A549 (cell line): ENCODE data around the gene ESYT2. TPM values are rescaled to one million over a fixed set of nuclear protein-coding genes. Genes with fewer than 3 reads are reported as not detected.
A peak's percentile ranks its signal among the peaks of the same experiment; 100 is the strongest.

Experiments
- ATAC-seq, 2 experiments: fragments of 200-7000 bp in 1 of 2; fragments of >200 bp in 1 of 2; cut with Nextera tagmentation in 1 of 2; cut with Tn5 transposase in 1 of 2; 3 replicates each; pipeline versions ENCODE4 v1.8.0 to v1.9.1; 2018 to 2020; ENCODE audit warnings: mild to moderate bottlenecking in 1 of 2, moderate library complexity in 1 of 2
- CTCF ChIA-PET: fragments of 300-600 bp; sonication (Branson Sonifier 250); formaldehyde crosslinking; extraction: SDS; loops from one replicate; lab custom pipeline; 2021; ENCODE audit warnings: antibody characterized with exemption, inconsistent platforms; lab: Yijun Ruan, JAX
- POLR2A ChIA-PET: fragments of 350-600 bp; formaldehyde crosslinking; extraction: SDS; loops from one replicate; lab custom pipeline; 2021; ENCODE audit warnings: antibody characterized with exemption, inconsistent platforms; lab: Yijun Ruan, JAX
- DNase-seq, 2 experiments: peaks; one replicate each; pipeline versions ENCODE4 v3.0.0 to v3.0.0-alpha.2; 2011 to 2016; ENCODE audit warnings: low read depth in 1 of 2, low spot score in 1 of 2
- FAIRE-seq: peaks from 2 replicates; lab custom pipeline; 2011; peaks lifted over from hg19 to GRCh38; lab: Jason Lieb, UNC
- H3K27ac ChIP-seq, 2 experiments: fragments of >200 bp; sonication (Bioruptor Twin); formaldehyde crosslinking; 3 replicates each; pipeline ENCODE4 v1.5.1; 2016 to 2017
- H3K4me1 ChIP-seq: fragments of >200 bp; sonication (Bioruptor Twin); formaldehyde crosslinking; 3 replicates; pipeline ENCODE4 v1.6.1; 2016
- H3K4me2 ChIP-seq: fragments of >200 bp; sonication (Bioruptor Twin); formaldehyde crosslinking; 3 replicates; pipeline ENCODE4 v1.6.1; 2016
- H3K4me3 ChIP-seq: fragments of >200 bp; sonication (Bioruptor Twin); formaldehyde crosslinking; 3 replicates; pipeline ENCODE4 v1.5.1; 2016
- H3K9me3 ChIP-seq: fragments of >200 bp; sonication (Bioruptor Twin); formaldehyde crosslinking; 3 replicates; pipeline ENCODE4 v1.6.1; 2016
- CBX8 ChIP-seq: fragments of 200-600 bp; sonication (generic); IDR thresholded peaks from 2 replicates; pipeline ENCODE4 v1.6.1; 2016
- CEBPB ChIP-seq, 2 experiments: fragments of >200 bp in 1 of 2; sonication (Bioruptor Twin) in 1 of 2; formaldehyde crosslinking in 1 of 2; IDR thresholded peaks; 2 replicates each; pipeline ENCODE4 v1.6.1; 2012 to 2016
- EHMT2 ChIP-seq: fragments of 200-600 bp; sonication (generic); IDR thresholded peaks from 2 replicates; pipeline ENCODE4 v1.6.1; 2016; ENCODE audit warnings: antibody characterized with exemption, low read depth, mild to moderate bottlenecking, moderate library complexity
- EP300 ChIP-seq, 2 experiments: fragments of >200 bp; sonication (Bioruptor Twin); formaldehyde crosslinking; IDR thresholded peaks; 2 replicates in 1 of 2; 3 replicates in 1 of 2; pipeline ENCODE4 v1.6.1; 2016 to 2017
- HOXA7 ChIP-seq: fragments of 250-450 bp; sonication (Bioruptor Pico); IDR thresholded peaks from 2 replicates; pipeline ENCODE4 v1.5.0; 2020; ENCODE audit warnings: mild to moderate bottlenecking, moderate library complexity
- JUN ChIP-seq, 2 experiments: fragments of >200 bp; sonication (Bioruptor Twin); formaldehyde crosslinking; IDR thresholded peaks; 2 replicates in 1 of 2; 3 replicates in 1 of 2; pipeline ENCODE4 v1.6.1; 2016 to 2017
- JUNB ChIP-seq: fragments of >200 bp; sonication (Bioruptor Twin); formaldehyde crosslinking; IDR thresholded peaks from 2 replicates; pipeline ENCODE4 v1.6.1; 2016
- KDM5A ChIP-seq: fragments of 200-600 bp; sonication (generic); IDR thresholded peaks from 2 replicates; pipeline ENCODE4 v1.6.1; 2016; ENCODE audit warnings: antibody characterized with exemption, mild to moderate bottlenecking
- MAZ ChIP-seq: fragments of 150-350 bp; IDR thresholded peaks from 2 replicates; pipeline ENCODE4 v1.6.1; 2014; ENCODE audit warnings: antibody characterized with exemption, low read depth, low read length, borderline replicate concordance
- NFE2L2 ChIP-seq: fragments of 150-350 bp; conservative IDR thresholded peaks from 2 replicates; pipeline ENCODE4 v1.6.1; 2014; ENCODE audit warnings: low read length
- POLR2AphosphoS2 ChIP-seq: conservative IDR thresholded peaks from 2 replicates; pipeline ENCODE4 v1.6.1; 2012; ENCODE audit warnings: low read length, improper control_type of control experiment, inconsistent platforms
- RAD21 ChIP-seq, 2 experiments: fragments of >200 bp in 1 of 2; sonication (Bioruptor Twin) in 1 of 2; formaldehyde crosslinking in 1 of 2; IDR thresholded peaks in 1 of 2; conservative IDR thresholded peaks in 1 of 2; 2 replicates in 1 of 2; 3 replicates in 1 of 2; pipeline ENCODE4 v1.6.1; 2012 to 2018; ENCODE audit warnings: inconsistent platforms in 1 of 2
- RARB ChIP-seq: fragments of 250-450 bp; sonication (Bioruptor Pico); IDR thresholded peaks from 2 replicates; pipeline ENCODE4 v1.8.0; 2021; ENCODE audit warnings: mild to moderate bottlenecking, moderate library complexity
- RNF2 ChIP-seq: fragments of 200-600 bp; sonication (generic); IDR thresholded peaks from 2 replicates; pipeline ENCODE4 v1.6.1; 2016; ENCODE audit warnings: low read depth, mild to moderate bottlenecking, antibody characterized with exemption, moderate library complexity, borderline replicate concordance
- SREBF2 ChIP-seq: fragments of 450-650 bp; IDR thresholded peaks from 2 replicates; pipeline ENCODE4 v1.6.1; 2014; ENCODE audit warnings: mild to moderate bottlenecking, moderate library complexity
- TFCP2L1 ChIP-seq: fragments of 250-450 bp; sonication (Bioruptor Pico); IDR thresholded peaks from 2 replicates; pipeline ENCODE4 v1.5.0; 2021; ENCODE audit warnings: mild to moderate bottlenecking
- TP53 ChIP-seq: fragments of 250-450 bp; sonication (Bioruptor Pico); IDR thresholded peaks from 2 replicates; pipeline ENCODE4 v1.5.0; 2021; ENCODE audit warnings: mild to moderate bottlenecking, moderate library complexity
- ZNF302 ChIP-seq: fragments of 250-450 bp; sonication (Bioruptor Pico); IDR thresholded peaks from 2 replicates; pipeline ENCODE4 v1.9.0; 2021; ENCODE audit warnings: inconsistent platforms, mild to moderate bottlenecking, moderate library complexity
- WGBS: methylation state at CpG from one replicate; pipeline ENCODE4 v1.1.6; 2017; ENCODE audit errors: missing lambda C conversion rate; 5-methylcytosine and 5-hydroxymethylcytosine counted together
- polyA plus RNA-seq, 4 experiments: library from polyadenylated mRNA; depleted of rRNA in 3 of 4; stranded (reverse); fragments of >200 nt; fragmentation: RNase III in 1 of 4; extraction: RNeasy Plus Mini Kit Qiagen cat#74134 plus additional on column Dnase treatment in 1 of 4; gene quantifications; 2 replicates in 3 of 4; 3 replicates in 1 of 4; pipeline ENCODE4 v1.2.3, GENCODE V29; 2011 to 2017
- TF ChIP-seq, protein P1 (sequence below): fragments of 250-450 bp; sonication (Bioruptor Pico); IDR thresholded peaks from 2 replicates; pipeline ENCODE4 v1.5.0; 2020; ENCODE audit warnings: low read depth, mild to moderate bottlenecking, moderate library complexity
- TF ChIP-seq, protein P2 (sequence below): IDR thresholded peaks from 2 replicates; pipeline ENCODE4 v1.6.1; 2012
- TF ChIP-seq, protein P3 (sequence below): fragments of >200 bp; sonication (Bioruptor Twin); formaldehyde crosslinking; IDR thresholded peaks from 3 replicates; pipeline ENCODE4 v1.5.1; 2016
- TF ChIP-seq, protein P4 (sequence below): IDR thresholded peaks from 2 replicates; pipeline ENCODE4 v1.6.1; 2012; ENCODE audit warnings: low read depth, borderline replicate concordance
- TF ChIP-seq, protein P5 (sequence below): fragments of 200-600 bp; sonication (generic); IDR thresholded peaks from 2 replicates; pipeline ENCODE4 v1.6.1; 2016; ENCODE audit warnings: antibody characterized with exemption, mild to moderate bottlenecking, moderate library complexity

Gene ESYT2
- polyA plus RNA-seq, 2 of the 4 experiments (the other 2 are of a cell fraction): 45.8 to 77.0 TPM

DNA sequence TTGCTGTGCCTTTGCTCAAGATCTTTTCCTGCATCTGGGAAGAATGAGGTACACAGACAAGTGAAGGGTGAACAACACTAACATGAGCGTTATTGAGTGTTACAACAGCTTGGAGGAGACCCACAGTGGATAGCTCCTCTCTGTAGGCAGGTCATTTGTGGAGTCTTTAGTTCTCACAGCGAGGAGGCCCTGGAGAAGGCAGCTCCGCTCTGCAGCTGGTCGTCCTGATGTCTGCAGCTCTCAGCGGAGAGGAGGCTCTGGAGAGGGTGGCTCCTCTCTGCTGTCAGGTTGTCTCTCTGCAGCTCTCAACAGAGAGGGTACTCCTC lies 20.1 kb upstream of the ESYT2 start:
- Histone ChIP-seq H3K9me3 (no peaks in the 10 kb centered on the region), H3K27ac (no peak overlapping the region), H3K4me2 (no peak overlapping the region), H3K4me3 (no peak overlapping the region), H3K4me1 (no peaks in the 10 kb centered on the region)
- POLR2A ChIA-PET: no interaction called here
- FAIRE-seq: no peak
- DNase-seq: no peak
- 68% methylated on average over 5 of the region's 5 CpGs for WGBS
- peak in 1 of 2 experiments; percentile 24; a peak in 2 of 6 replicates for ATAC-seq
- TF ChIP-seq EHMT2 (no peak), TP53 (CRISPR knock-in tag) (no peak), JUNB (no peak), EP300 (IDR thresholded peaks at IDR 0.05) (no peak), MAZ (no peak), JUN (IDR thresholded peaks at IDR 0.05) (no peak), RAD21 (conservative IDR thresholded peaks at IDR 0.05 in 1 of 2, IDR thresholded peaks at IDR 0.05 in 1 of 2) (no peak), POLR2AphosphoS2 (no peak), KDM5A (no peak), HOXA7 (CRISPR knock-in tag) (no peak), SREBF2 (no peak)
- TF ChIP-seq, protein P1, sequence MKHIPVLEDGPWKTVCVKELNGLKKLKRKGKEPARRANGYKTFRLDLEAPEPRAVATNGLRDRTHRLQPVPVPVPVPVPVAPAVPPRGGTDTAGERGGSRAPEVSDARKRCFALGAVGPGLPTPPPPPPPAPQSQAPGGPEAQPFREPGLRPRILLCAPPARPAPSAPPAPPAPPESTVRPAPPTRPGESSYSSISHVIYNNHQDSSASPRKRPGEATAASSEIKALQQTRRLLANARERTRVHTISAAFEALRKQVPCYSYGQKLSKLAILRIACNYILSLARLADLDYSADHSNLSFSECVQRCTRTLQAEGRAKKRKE (CRISPR knock-in tag): no peak
- TF ChIP-seq, protein P2, sequence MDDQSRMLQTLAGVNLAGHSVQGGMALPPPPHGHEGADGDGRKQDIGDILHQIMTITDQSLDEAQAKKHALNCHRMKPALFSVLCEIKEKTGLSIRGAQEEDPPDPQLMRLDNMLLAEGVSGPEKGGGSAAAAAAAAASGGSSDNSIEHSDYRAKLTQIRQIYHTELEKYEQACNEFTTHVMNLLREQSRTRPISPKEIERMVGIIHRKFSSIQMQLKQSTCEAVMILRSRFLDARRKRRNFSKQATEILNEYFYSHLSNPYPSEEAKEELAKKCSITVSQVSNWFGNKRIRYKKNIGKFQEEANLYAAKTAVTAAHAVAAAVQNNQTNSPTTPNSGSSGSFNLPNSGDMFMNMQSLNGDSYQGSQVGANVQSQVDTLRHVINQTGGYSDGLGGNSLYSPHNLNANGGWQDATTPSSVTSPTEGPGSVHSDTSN: no peak
- TF ChIP-seq, protein P3, sequence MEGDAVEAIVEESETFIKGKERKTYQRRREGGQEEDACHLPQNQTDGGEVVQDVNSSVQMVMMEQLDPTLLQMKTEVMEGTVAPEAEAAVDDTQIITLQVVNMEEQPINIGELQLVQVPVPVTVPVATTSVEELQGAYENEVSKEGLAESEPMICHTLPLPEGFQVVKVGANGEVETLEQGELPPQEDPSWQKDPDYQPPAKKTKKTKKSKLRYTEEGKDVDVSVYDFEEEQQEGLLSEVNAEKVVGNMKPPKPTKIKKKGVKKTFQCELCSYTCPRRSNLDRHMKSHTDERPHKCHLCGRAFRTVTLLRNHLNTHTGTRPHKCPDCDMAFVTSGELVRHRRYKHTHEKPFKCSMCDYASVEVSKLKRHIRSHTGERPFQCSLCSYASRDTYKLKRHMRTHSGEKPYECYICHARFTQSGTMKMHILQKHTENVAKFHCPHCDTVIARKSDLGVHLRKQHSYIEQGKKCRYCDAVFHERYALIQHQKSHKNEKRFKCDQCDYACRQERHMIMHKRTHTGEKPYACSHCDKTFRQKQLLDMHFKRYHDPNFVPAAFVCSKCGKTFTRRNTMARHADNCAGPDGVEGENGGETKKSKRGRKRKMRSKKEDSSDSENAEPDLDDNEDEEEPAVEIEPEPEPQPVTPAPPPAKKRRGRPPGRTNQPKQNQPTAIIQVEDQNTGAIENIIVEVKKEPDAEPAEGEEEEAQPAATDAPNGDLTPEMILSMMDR: no peak
- CTCF ChIA-PET: no interaction called here

DNA sequence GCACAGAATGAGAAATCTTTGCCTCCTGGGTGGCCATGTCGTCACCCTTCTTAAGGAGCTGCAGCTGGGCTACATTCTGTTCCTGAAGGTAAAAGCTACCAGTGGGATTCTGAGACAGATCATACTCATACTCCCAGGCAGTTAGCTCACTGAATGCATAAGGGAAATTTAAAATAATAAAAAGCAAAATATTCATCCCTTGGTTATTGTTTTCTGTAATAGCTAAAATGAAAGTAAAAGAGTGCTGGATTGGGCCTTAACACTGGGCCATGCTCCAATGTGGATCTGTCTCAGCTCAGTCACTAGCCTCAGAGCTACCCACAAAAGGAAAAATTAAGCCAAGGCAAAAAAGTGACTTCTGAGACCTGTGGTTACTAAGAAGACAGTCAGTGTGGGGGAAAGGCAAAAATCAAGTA lies 18.1 kb upstream of the ESYT2 start:
- Histone ChIP-seq H3K4me3 (no peak overlapping the region), H3K4me2 (no peak overlapping the region), H3K27ac (no peak overlapping the region), H3K4me1 (no peaks in the 10 kb centered on the region), H3K9me3 (no peaks in the 10 kb centered on the region)
- ChIA-PET CTCF (interaction anchor here (1.0 to 1.4 kb wide), 3 partner anchors 11 to 151 kb away, joined by 3 to 4 read pairs (median 3); no protein-coding TSS in a partner anchor), POLR2A (no interaction called here)
- FAIRE-seq (no peak), ATAC-seq (no peak), DNase-seq (no peak)
- TF ChIP-seq, protein P4, sequence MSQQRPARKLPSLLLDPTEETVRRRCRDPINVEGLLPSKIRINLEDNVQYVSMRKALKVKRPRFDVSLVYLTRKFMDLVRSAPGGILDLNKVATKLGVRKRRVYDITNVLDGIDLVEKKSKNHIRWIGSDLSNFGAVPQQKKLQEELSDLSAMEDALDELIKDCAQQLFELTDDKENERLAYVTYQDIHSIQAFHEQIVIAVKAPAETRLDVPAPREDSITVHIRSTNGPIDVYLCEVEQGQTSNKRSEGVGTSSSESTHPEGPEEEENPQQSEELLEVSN: no peak
- TF ChIP-seq RAD21 (conservative IDR thresholded peaks at IDR 0.05 in 1 of 2, IDR thresholded peaks at IDR 0.05 in 1 of 2) (no peak), CEBPB (IDR thresholded peaks at IDR 0.05) (no peak), RNF2 (no peak), TFCP2L1 (CRISPR knock-in tag) (no peak), ZNF302 (CRISPR knock-in tag) (no peak), CBX8 (no peak), EHMT2 (no peak), RARB (CRISPR knock-in tag) (no peak), KDM5A (no peak), NFE2L2 (no peak), TP53 (CRISPR knock-in tag) (no peak), MAZ (no peak)
- TF ChIP-seq, protein P5, sequence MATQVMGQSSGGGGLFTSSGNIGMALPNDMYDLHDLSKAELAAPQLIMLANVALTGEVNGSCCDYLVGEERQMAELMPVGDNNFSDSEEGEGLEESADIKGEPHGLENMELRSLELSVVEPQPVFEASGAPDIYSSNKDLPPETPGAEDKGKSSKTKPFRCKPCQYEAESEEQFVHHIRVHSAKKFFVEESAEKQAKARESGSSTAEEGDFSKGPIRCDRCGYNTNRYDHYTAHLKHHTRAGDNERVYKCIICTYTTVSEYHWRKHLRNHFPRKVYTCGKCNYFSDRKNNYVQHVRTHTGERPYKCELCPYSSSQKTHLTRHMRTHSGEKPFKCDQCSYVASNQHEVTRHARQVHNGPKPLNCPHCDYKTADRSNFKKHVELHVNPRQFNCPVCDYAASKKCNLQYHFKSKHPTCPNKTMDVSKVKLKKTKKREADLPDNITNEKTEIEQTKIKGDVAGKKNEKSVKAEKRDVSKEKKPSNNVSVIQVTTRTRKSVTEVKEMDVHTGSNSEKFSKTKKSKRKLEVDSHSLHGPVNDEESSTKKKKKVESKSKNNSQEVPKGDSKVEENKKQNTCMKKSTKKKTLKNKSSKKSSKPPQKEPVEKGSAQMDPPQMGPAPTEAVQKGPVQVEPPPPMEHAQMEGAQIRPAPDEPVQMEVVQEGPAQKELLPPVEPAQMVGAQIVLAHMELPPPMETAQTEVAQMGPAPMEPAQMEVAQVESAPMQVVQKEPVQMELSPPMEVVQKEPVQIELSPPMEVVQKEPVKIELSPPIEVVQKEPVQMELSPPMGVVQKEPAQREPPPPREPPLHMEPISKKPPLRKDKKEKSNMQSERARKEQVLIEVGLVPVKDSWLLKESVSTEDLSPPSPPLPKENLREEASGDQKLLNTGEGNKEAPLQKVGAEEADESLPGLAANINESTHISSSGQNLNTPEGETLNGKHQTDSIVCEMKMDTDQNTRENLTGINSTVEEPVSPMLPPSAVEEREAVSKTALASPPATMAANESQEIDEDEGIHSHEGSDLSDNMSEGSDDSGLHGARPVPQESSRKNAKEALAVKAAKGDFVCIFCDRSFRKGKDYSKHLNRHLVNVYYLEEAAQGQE: no peak
- 79% methylated on average over 1 of the region's 1 CpG for WGBS
